HEK293 (cell line): ENCODE data around the gene ATP8A2.

Experiments used
- CTCF ChIA-PET: fragments of 350-600 bp; formaldehyde crosslinking; extraction: SDS; loops from one replicate; lab custom pipeline; 2021; ENCODE audit warnings: antibody characterized with exemption; lab: Yijun Ruan, JAX
- POLR2A ChIA-PET: fragments of 300-600 bp; formaldehyde crosslinking; extraction: SDS; loops from one replicate; lab custom pipeline; 2020; ENCODE audit warnings: antibody characterized with exemption, inconsistent platforms; lab: Yijun Ruan, JAX
- H3K27ac ChIP-seq: fragments of 200-500 bp; sonication (Bioruptor generic); 2 replicates; pipeline ENCODE4 v1.5.1; 2014; ENCODE audit warnings: low read depth, low read length, control low read depth, inconsistent platforms; ENCODE audit errors: extremely low read depth
- H3K36me3 ChIP-seq, 2 experiments: fragments of 200-500 bp in 1 of 2; sonication (Bioruptor generic) in 1 of 2; 1 replicate in 1 of 2; 2 replicates in 1 of 2; pipeline ENCODE4 v1.5.1; 2014 to 2017; ENCODE audit warnings: inconsistent platforms in 2 of 2, low read length in 2 of 2; ENCODE audit not compliant: control insufficient read depth in 2 of 2, insufficient read depth in 1 of 2
- H3K4me1 ChIP-seq: fragments of 200-500 bp; sonication (Bioruptor generic); 2 replicates; pipeline ENCODE4 v1.5.1; 2014; ENCODE audit warnings: mild to moderate bottlenecking, low read length, inconsistent platforms; ENCODE audit not compliant: control insufficient read depth, insufficient read depth
- H3K4me3 ChIP-seq: 2 replicates; pipeline ENCODE4 v1.5.1; 2011; ENCODE audit warnings: low read depth, mild to moderate bottlenecking, control low read depth, low read length, moderate library complexity
- H3K9me3 ChIP-seq: fragments of 200-500 bp; sonication (Bioruptor generic); 2 replicates; pipeline ENCODE4 v1.5.1; 2014; ENCODE audit warnings: low read depth, low read length, inconsistent platforms; ENCODE audit not compliant: control insufficient read depth, insufficient read depth
- KLF8 ChIP-seq: fragments of 450-650 bp; formaldehyde crosslinking; IDR thresholded peaks from 2 replicates; pipeline ENCODE4 v1.5.1; 2016; ENCODE audit warnings: missing biosample characterization, missing genetic modification characterization
- KLF9 ChIP-seq: fragments of 450-650 bp; formaldehyde crosslinking; IDR thresholded peaks from 2 replicates; pipeline ENCODE4 v1.5.1; 2016; ENCODE audit warnings: missing biosample characterization, missing genetic modification characterization, low read depth
- PRDM10 ChIP-seq: fragments of 450-650 bp; formaldehyde crosslinking; IDR thresholded peaks from 2 replicates; pipeline ENCODE4 v1.5.1; 2016; ENCODE audit warnings: missing biosample characterization, missing genetic modification characterization
- SCRT1 ChIP-seq: fragments of 450-650 bp; formaldehyde crosslinking; IDR thresholded peaks from 2 replicates; pipeline ENCODE4 v1.5.1; 2016; ENCODE audit warnings: missing biosample characterization, missing genetic modification characterization, borderline replicate concordance
- TRIM28 ChIP-seq: IDR thresholded peaks from 2 replicates; pipeline ENCODE4 v1.6.1; 2011; ENCODE audit warnings: low read length, control low read depth, borderline replicate concordance
- WT1 ChIP-seq: fragments of 450-650 bp; formaldehyde crosslinking; IDR thresholded peaks from 2 replicates; pipeline ENCODE4 v1.5.1; 2016; ENCODE audit warnings: missing biosample characterization, missing genetic modification characterization
- ZIC2 ChIP-seq: fragments of 450-650 bp; formaldehyde crosslinking; IDR thresholded peaks from 2 replicates; pipeline ENCODE4 v1.5.1; 2016; ENCODE audit warnings: missing biosample characterization, missing genetic modification characterization
- ZNF121 ChIP-seq: fragments of 450-650 bp; formaldehyde crosslinking; IDR thresholded peaks from 2 replicates; pipeline ENCODE4 v1.5.1; 2016; ENCODE audit warnings: missing biosample characterization, missing genetic modification characterization
- ZNF24 ChIP-seq: fragments of 450-650 bp; formaldehyde crosslinking; IDR thresholded peaks from 2 replicates; pipeline ENCODE4 v1.5.1; 2016; ENCODE audit warnings: missing biosample characterization, missing genetic modification characterization
- ZNF292 ChIP-seq: fragments of 450-650 bp; formaldehyde crosslinking; IDR thresholded peaks from 2 replicates; pipeline ENCODE4 v1.5.1; 2016; ENCODE audit warnings: low read depth, missing biosample characterization, missing genetic modification characterization, borderline replicate concordance
- ZNF311 ChIP-seq: fragments of 450-650 bp; formaldehyde crosslinking; IDR thresholded peaks from 2 replicates; pipeline ENCODE4 v1.5.1; 2017; ENCODE audit warnings: missing biosample characterization, missing genetic modification characterization, borderline replicate concordance
- ZNF354C ChIP-seq: fragments of 450-650 bp; formaldehyde crosslinking; IDR thresholded peaks from 2 replicates; pipeline ENCODE4 v1.5.1; 2016; ENCODE audit warnings: missing biosample characterization, missing genetic modification characterization, low read depth, borderline replicate concordance
- ZNF529 ChIP-seq: fragments of 450-650 bp; formaldehyde crosslinking; IDR thresholded peaks from 2 replicates; pipeline ENCODE4 v1.5.1; 2017; ENCODE audit warnings: missing genetic modification characterization, missing biosample characterization; ENCODE audit not compliant: insufficient replicate concordance
- ZNF580 ChIP-seq: fragments of 450-650 bp; formaldehyde crosslinking; IDR thresholded peaks from 2 replicates; pipeline ENCODE4 v1.5.1; 2016; ENCODE audit warnings: missing biosample characterization, missing genetic modification characterization
- ZNF677 ChIP-seq: fragments of 450-650 bp; IDR thresholded peaks from 2 replicates; pipeline ENCODE4 v1.5.0; 2018; ENCODE audit warnings: missing biosample characterization, mild to moderate bottlenecking, missing genetic modification characterization, moderate library complexity
- ZSCAN30 ChIP-seq: fragments of 450-650 bp; IDR thresholded peaks from 2 replicates; pipeline ENCODE4 v1.5.1; 2018; ENCODE audit warnings: missing biosample characterization, mild to moderate bottlenecking, missing genetic modification characterization, moderate library complexity
- TF ChIP-seq, protein P1 (sequence below): fragments of 450-650 bp; formaldehyde crosslinking; IDR thresholded peaks from 2 replicates; pipeline ENCODE4 v1.5.1; 2016; ENCODE audit warnings: missing biosample characterization, missing genetic modification characterization, borderline replicate concordance
- TF ChIP-seq, protein P2 (sequence below): fragments of 450-650 bp; formaldehyde crosslinking; conservative IDR thresholded peaks from 2 replicates; pipeline ENCODE4 v1.5.1; 2016; ENCODE audit warnings: low read depth, missing biosample characterization, missing genetic modification characterization

The ATP8A2 gene

DNA sequence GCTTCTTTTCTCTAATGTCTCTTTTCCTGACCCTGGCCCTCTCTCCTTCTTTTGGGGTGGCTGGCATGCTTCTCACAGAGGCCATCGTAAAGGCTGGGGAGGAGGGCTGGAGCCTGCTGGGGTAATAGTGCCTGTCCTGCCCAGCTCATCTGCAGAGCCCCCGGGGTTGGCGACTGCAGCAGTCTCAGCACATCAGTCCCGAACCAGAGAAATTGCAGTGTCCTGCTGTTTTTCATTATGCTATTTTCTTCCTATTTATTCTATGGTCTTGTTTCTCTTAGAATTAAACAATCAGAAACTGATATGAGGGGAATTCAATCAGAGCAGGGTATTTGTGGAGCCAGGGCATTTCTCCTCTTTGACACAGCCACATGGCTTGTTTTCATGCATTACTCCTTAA is 513.6 kb downstream of the ATP8A2 start:
- no peak overlapping the region for H3K27ac ChIP-seq
- POLR2A ChIA-PET, result no interaction called here
- peaks cover 6% of the 10 kb centered on the region; the same call in 1 of the 2 replicates for H3K4me1 ChIP-seq
- TF ChIP-seq ZNF311 (tag by site-specific recombination), result no peak
- peak; percentile 51; the same call in 1 of the 2 replicates for TF ChIP-seq ZIC2 (tag by site-specific recombination)
- no peaks in the 10 kb centered on the region for H3K9me3 ChIP-seq
- no peaks in the 10 kb centered on the region for H3K36me3 ChIP-seq
- CTCF ChIA-PET, result no interaction called here
- no peak overlapping the region for H3K4me3 ChIP-seq

- Histone ChIP-seq H3K4me3 (no peak overlapping the region), H3K9me3 (no peaks in the 10 kb centered on the region), H3K27ac (no peak overlapping the region), H3K4me1 (peaks cover 6% of the 10 kb centered on the region; the same call in 1 of the 2 replicates), H3K36me3 (no peaks in the 10 kb centered on the region)
- POLR2A ChIA-PET, result no interaction called here
- CTCF ChIA-PET, result interaction anchor here (0.6 to 0.7 kb wide), 2 partner anchors 57 to 61 kb away, joined by 3 read pairs; no protein-coding TSS in a partner anchor
- TF ChIP-seq WT1 (tag by site-specific recombination) (no peak), ZNF677 (tag by site-specific recombination) (no peak), ZNF292 (tag by site-specific recombination) (no peak), SCRT1 (tag by site-specific recombination) (no peak), TRIM28 (no peak), KLF9 (tag by site-specific recombination) (no peak), PRDM10 (tag by site-specific recombination) (no peak), KLF8 (tag by site-specific recombination) (no peak), ZNF354C (no peak), ZNF24 (tag by site-specific recombination) (no peak), ZNF121 (tag by site-specific recombination) (no peak), ZSCAN30 (no peak), ZNF529 (tag by site-specific recombination) (no peak), ZNF580 (tag by site-specific recombination) (no peak)
- TF ChIP-seq, protein P1, sequence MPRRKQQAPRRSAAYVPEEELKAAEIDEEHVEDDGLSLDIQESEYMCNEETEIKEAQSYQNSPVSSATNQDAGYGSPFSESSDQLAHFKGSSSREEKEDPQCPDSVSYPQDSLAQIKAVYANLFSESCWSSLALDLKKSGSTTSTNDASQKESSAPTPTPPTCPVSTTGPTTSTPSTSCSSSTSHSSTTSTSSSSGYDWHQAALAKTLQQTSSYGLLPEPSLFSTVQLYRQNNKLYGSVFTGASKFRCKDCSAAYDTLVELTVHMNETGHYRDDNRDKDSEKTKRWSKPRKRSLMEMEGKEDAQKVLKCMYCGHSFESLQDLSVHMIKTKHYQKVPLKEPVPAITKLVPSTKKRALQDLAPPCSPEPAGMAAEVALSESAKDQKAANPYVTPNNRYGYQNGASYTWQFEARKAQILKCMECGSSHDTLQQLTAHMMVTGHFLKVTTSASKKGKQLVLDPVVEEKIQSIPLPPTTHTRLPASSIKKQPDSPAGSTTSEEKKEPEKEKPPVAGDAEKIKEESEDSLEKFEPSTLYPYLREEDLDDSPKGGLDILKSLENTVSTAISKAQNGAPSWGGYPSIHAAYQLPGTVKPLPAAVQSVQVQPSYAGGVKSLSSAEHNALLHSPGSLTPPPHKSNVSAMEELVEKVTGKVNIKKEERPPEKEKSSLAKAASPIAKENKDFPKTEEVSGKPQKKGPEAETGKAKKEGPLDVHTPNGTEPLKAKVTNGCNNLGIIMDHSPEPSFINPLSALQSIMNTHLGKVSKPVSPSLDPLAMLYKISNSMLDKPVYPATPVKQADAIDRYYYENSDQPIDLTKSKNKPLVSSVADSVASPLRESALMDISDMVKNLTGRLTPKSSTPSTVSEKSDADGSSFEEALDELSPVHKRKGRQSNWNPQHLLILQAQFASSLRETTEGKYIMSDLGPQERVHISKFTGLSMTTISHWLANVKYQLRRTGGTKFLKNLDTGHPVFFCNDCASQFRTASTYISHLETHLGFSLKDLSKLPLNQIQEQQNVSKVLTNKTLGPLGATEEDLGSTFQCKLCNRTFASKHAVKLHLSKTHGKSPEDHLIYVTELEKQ (tag by site-specific recombination), result peak; percentile 39; the same call in 1 of the 2 replicates
- TF ChIP-seq, protein P2, sequence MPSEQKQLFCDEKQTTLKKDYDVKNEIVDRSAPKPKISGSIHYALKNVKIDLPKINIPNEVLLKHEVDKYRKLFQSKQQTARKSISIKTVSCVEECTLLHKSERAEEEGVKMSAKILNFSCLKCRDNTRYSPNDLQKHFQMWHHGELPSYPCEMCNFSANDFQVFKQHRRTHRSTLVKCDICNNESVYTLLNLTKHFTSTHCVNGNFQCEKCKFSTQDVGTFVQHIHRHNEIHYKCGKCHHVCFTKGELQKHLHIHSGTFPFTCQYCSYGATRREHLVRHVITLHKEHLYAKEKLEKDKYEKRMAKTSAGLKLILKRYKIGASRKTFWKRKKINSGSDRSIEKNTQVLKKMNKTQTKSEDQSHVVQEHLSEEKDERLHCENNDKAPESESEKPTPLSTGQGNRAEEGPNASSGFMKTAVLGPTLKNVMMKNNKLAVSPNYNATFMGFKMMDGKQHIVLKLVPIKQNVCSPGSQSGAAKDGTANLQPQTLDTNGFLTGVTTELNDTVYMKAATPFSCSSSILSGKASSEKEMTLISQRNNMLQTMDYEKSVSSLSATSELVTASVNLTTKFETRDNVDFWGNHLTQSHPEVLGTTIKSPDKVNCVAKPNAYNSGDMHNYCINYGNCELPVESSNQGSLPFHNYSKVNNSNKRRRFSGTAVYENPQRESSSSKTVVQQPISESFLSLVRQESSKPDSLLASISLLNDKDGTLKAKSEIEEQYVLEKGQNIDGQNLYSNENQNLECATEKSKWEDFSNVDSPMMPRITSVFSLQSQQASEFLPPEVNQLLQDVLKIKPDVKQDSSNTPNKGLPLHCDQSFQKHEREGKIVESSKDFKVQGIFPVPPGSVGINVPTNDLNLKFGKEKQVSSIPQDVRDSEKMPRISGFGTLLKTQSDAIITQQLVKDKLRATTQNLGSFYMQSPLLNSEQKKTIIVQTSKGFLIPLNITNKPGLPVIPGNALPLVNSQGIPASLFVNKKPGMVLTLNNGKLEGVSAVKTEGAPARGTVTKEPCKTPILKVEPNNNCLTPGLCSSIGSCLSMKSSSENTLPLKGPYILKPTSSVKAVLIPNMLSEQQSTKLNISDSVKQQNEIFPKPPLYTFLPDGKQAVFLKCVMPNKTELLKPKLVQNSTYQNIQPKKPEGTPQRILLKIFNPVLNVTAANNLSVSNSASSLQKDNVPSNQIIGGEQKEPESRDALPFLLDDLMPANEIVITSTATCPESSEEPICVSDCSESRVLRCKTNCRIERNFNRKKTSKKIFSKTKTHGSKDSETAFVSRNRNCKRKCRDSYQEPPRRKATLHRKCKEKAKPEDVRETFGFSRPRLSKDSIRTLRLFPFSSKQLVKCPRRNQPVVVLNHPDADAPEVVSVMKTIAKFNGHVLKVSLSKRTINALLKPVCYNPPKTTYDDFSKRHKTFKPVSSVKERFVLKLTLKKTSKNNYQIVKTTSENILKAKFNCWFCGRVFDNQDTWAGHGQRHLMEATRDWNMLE (tag by site-specific recombination), result no peak
Measured at GRCh38 chr13:25886438-25887214, 514.9 kb downstream of the ATP8A2 start.
